HepG2 (cell line): ENCODE data around the gene GPLD1. TPM values are rescaled to one million over a fixed set of nuclear protein-coding genes. Genes with fewer than 3 reads are reported as not detected.

Experiments
- ATF2 ChIP-seq: sonication (generic); formaldehyde crosslinking; IDR thresholded peaks from 2 replicates; pipeline ENCODE4 v1.4.0; 2020; ENCODE audit warnings: missing genetic modification reagents
- ELF3 ChIP-seq: IDR thresholded peaks from 2 replicates; pipeline ENCODE4 v1.6.1; 2016; ENCODE audit warnings: missing genetic modification reagents, missing compliant biosample characterization
- ERF ChIP-seq: IDR thresholded peaks from 2 replicates; pipeline ENCODE4 v1.6.1; 2018; ENCODE audit warnings: missing biosample characterization, missing genetic modification reagents
- FOXJ3 ChIP-seq: sonication (generic); formaldehyde crosslinking; IDR thresholded peaks from 2 replicates; pipeline ENCODE4 v1.4.0; 2020; ENCODE audit warnings: missing genetic modification reagents, mild to moderate bottlenecking, borderline replicate concordance
- GMEB1 ChIP-seq: sonication (generic); formaldehyde crosslinking; IDR thresholded peaks from 2 replicates; pipeline ENCODE4 v1.5.1; 2020; ENCODE audit warnings: missing genetic modification reagents, mild to moderate bottlenecking, borderline replicate concordance
- KLF16 ChIP-seq, 2 experiments: sonication (generic) in 1 of 2; formaldehyde crosslinking in 1 of 2; IDR thresholded peaks; 2 replicates each; pipeline versions ENCODE4 v1.6.1 to v1.8.0; 2016 to 2023; ENCODE audit warnings: missing genetic modification reagents in 2 of 2, missing compliant biosample characterization in 1 of 2
- PITX1 ChIP-seq: sonication (generic); formaldehyde crosslinking; IDR thresholded peaks from 2 replicates; pipeline ENCODE4 v1.5.1; 2020; ENCODE audit warnings: mild to moderate bottlenecking, missing genetic modification reagents
- PRDM10 ChIP-seq: sonication (generic); formaldehyde crosslinking; IDR thresholded peaks from 2 replicates; pipeline ENCODE4 v1.4.0; 2020; ENCODE audit warnings: low read depth, missing genetic modification reagents
- RARA ChIP-seq: IDR thresholded peaks from 2 replicates; pipeline ENCODE4 v1.6.1; 2016; ENCODE audit warnings: missing genetic modification reagents, missing compliant biosample characterization
- RCOR2 ChIP-seq: IDR thresholded peaks from 2 replicates; pipeline ENCODE4 v1.6.1; 2016; ENCODE audit warnings: missing biosample characterization, missing genetic modification reagents
- SOX6 ChIP-seq, 2 experiments: fragments of 450-650 bp in 1 of 2; sonication (generic) in 1 of 2; formaldehyde crosslinking in 1 of 2; IDR thresholded peaks; 2 replicates each; pipeline versions ENCODE4 v1.4.0 to v1.6.1; 2017 to 2020; ENCODE audit warnings: antibody characterized with exemption in 1 of 2, mild to moderate bottlenecking in 1 of 2, missing genetic modification reagents in 1 of 2
- TBX2 ChIP-seq: sonication (generic); formaldehyde crosslinking; IDR thresholded peaks from 2 replicates; pipeline ENCODE4 v1.5.0; 2020; ENCODE audit warnings: missing genetic modification reagents, mild to moderate bottlenecking, borderline replicate concordance
- ZNF101 ChIP-seq: sonication (generic); formaldehyde crosslinking; IDR thresholded peaks from 2 replicates; pipeline ENCODE4 v1.4.0; 2020; ENCODE audit warnings: mild to moderate bottlenecking, low read depth, missing genetic modification reagents, borderline replicate concordance
- ZNF264 ChIP-seq: sonication (generic); formaldehyde crosslinking; IDR thresholded peaks from 2 replicates; pipeline ENCODE4 v1.4.0; 2020; ENCODE audit warnings: missing genetic modification reagents
- ZNF329 ChIP-seq: sonication (generic); formaldehyde crosslinking; IDR thresholded peaks from 2 replicates; pipeline ENCODE4 v1.9.0; 2021; ENCODE audit warnings: low read depth, mild to moderate bottlenecking, missing genetic modification reagents
- ZNF607 ChIP-seq: sonication (generic); formaldehyde crosslinking; IDR thresholded peaks from 2 replicates; pipeline ENCODE4 v1.5.1; 2020; ENCODE audit warnings: missing genetic modification reagents, mild to moderate bottlenecking, borderline replicate concordance
- polyA plus RNA-seq, 8 experiments: library from polyadenylated mRNA; depleted of rRNA in 3 of 8; stranded (reverse) in 7 of 8; unstranded in 1 of 8; fragments of >200 nt; fragmentation: Illumina TruSeq in 4 of 8; extraction: Trizol in 4 of 8; gene quantifications; 2 replicates each; pipeline versions ENCODE4 v1.2.1 to v1.2.3, GENCODE V29; 2011 to 2016; ENCODE audit warnings: low read depth in 4 of 8, missing spikeins in 1 of 8, mixed read lengths in 1 of 8; ENCODE audit not compliant: insufficient read depth in 1 of 8
- total RNA-seq, 5 experiments: library from RNA; depleted of rRNA; stranded (reverse); fragments of >200 nt; fragmentation: Illumina TruSeq; extraction: Trizol; gene quantifications; 2 replicates each; pipeline ENCODE4 v1.2.3, GENCODE V29; 2016; ENCODE audit warnings: low read depth in 1 of 5
- TF ChIP-seq, protein P1 (sequence below): IDR thresholded peaks from 2 replicates; pipeline ENCODE4 v1.6.1; 2016

Gene GPLD1
- total and polyA plus RNA-seq, 2 of the 13 experiments (the other 11 are each of a cell fraction or from before 2014, with no cell fraction given): 6.2 to 7.6 TPM

GRCh38 chr6:24385536-24386269 is 103.7 kb downstream of the GPLD1 start (continued):
- TF ChIP-seq ATF2: peak; percentile 92
- no peak for TF ChIP-seq ZNF101 (CRISPR knock-in tag)
- peak; percentile 83; the same call in 1 of the 2 replicates for TF ChIP-seq ZNF264 (CRISPR knock-in tag)
- TF ChIP-seq TBX2 (CRISPR knock-in tag): peak; percentile 93
- TF ChIP-seq PRDM10 (CRISPR knock-in tag): peak; percentile 55; the same call in 1 of the 2 replicates
- TF ChIP-seq RARA: peak; percentile 99
- peak; percentile 67 for TF ChIP-seq ELF3 (CRISPR knock-in tag)
- TF ChIP-seq PITX1 (CRISPR knock-in tag): peak; percentile 92
- peak; percentile 81 for TF ChIP-seq RCOR2 (CRISPR knock-in tag)
- TF ChIP-seq, protein P1, sequence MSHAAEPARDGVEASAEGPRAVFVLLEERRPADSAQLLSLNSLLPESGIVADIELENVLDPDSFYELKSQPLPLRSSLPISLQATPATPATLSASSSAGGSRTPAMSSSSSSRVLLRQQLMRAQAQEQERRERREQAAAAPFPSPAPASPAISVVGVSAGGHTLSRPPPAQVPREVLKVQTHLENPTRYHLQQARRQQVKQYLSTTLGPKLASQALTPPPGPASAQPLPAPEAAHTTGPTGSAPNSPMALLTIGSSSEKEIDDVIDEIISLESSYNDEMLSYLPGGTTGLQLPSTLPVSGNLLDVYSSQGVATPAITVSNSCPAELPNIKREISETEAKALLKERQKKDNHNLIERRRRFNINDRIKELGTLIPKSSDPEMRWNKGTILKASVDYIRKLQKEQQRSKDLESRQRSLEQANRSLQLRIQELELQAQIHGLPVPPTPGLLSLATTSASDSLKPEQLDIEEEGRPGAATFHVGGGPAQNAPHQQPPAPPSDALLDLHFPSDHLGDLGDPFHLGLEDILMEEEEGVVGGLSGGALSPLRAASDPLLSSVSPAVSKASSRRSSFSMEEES (CRISPR knock-in tag): peak; percentile 76
- peak; percentile 84 for TF ChIP-seq ERF (CRISPR knock-in tag)
- peak in 1 of 2 experiments; percentile 96; a peak in 2 of 4 replicates for TF ChIP-seq KLF16 (CRISPR knock-in tag; IDR thresholded peaks at IDR 0.05)
- TF ChIP-seq GMEB1 (CRISPR knock-in tag): peak; percentile 33; the same call in 1 of the 2 replicates
- TF ChIP-seq ZNF329 (CRISPR knock-in tag): no peak
- TF ChIP-seq SOX6 (IDR thresholded peaks at IDR 0.05): no peak
- peak; percentile 97 for TF ChIP-seq SOX6 (CRISPR knock-in tag; IDR thresholded peaks at IDR 0.05)
- TF ChIP-seq ZNF607 (CRISPR knock-in tag): peak; percentile 37; the same call in 1 of the 2 replicates
- peak; percentile 94; the same call in 1 of the 2 replicates for TF ChIP-seq FOXJ3
